Mucosa of gallbladder (tissue), 1 donor: Measurements from ENCODE around the gene PDIA4. TPM values are rescaled to one million over a fixed set of nuclear protein-coding genes. Genes with fewer than 3 reads are reported as not detected.
"Not testable (repeated sequence)": the region's sequence is repeated elsewhere in the genome, so short reads cannot be mapped to it uniquely, and the experiment has no call there.

Experiments used
- DNase-seq: peaks from one replicate; pipeline ENCODE4 v3.0.0-alpha.2; 2020; ENCODE audit warnings: low spot score
- total RNA-seq: library from RNA; stranded (reverse); gene quantifications from one replicate; pipeline ENCODE4 v1.2.1, GENCODE V29; 2021
- donor health status: DM: no; HTN: no; CAD: no.

The PDIA4 gene
- total RNA-seq, 1 donor from 2014 or later: 216 TPM

GRCh38 chr7:149031353-149031910, 3.1 kb upstream of the PDIA4 start:
- no peak for DNase-seq

DNA sequence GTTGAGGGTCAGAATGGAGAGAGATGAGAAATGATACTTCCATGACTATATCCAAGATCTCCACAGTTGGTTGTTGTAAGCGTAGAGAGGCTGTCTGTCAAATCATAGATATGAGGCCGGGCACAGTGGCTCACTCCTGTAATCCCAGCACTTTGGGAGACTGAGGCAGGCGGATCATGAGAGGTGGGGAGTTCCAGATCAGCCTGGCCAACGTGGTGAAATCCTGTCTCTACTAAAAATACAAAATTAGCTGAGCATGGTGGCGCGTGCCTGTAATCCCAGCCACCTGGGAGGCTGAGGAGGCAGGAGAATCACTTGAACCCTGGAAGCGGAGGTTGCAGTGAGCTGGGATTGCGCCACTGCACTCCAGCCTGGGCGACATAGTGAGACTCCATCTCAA, 2.1 kb upstream of the PDIA4 start:
- DNase-seq: not testable (repeated sequence)

GRCh38 chr7:149027611-149028345, 527 bp downstream of the PDIA4 start:
- no peak for DNase-seq

GRCh38 chr7:149027055-149027454, 1.2 kb downstream of the PDIA4 start:
- DNase-seq: no peak

DNA sequence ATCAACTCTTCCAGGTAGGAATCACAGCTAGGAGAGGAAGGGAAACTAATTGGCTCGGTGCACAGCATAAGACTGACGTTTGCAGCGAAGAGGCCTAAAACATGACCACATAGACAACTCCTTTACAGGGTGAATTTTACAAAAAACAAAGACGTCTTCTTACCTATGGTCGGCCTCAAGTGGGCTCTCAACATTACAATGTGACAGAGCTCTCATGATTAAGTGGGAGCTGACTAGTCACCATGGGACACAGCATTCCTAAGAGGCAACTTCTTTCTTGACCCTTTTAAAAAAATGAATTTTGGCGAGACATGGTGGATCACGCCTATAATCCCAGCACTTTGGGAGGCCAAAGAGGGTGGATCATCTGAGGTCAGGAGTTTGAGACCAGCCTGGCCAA, 4.6 kb downstream of the PDIA4 start:
- no peak for DNase-seq

- DNase-seq: no peak
Observed at GRCh38 chr7:149022756-149023360, 5.4 kb downstream of the PDIA4 start.

DNA sequence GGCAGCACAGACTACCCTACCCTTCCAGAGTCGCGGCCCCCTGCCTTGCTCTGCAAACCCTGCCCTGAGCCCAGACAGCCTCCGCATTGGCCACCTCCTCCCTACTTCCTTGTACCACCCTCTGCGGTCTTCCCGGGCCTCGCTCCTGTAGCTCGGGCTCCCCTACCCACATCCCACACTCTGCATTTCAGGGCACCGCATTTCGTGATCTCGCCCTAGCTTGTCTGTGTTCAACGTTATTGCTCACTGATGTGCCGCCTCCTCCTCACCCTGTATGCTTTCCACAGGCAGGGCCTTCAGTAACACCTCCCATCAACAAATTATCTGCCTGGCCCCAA, 6.6 kb downstream of the PDIA4 start:
- DNase-seq: no peak

DNA sequence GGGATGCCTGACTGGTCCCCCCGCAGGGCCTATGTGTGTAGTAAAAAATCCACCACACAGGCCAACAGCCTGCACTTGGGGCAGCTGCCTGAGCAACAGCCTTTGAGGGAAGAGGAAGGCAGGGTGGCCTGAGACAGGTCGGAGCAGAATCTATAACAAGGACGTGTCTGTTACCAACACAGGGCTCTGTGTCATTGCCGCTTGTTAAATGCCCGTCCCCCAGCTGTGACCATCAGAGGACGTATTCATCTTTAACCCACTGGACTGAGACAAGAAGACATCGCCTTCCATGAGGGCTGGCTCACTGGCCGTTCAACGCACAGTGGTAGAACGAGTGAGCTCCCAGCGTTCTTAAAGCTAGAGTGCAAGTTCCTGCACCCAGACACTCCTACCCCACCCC, 7.8 kb downstream of the PDIA4 start:
- DNase-seq: no peak

DNA sequence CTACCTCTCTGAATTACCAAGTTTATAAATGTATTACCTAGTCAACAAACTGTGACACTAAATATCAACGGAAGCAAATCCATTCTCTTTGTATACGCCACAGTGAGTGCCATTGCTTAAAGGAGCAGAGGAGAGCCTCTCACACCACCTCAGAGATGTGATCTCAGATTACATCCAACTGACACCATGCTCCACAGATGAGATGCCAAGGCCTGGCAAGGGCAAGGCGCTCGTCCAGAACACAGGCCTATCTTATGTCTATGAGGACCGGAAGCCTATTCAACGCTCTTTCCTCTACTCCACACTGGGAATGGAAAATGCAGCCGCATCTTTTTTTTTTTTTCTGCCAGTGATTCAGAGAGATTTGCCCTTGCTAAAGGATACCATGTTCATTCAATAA, 11.4 kb downstream of the PDIA4 start:
- no peak for DNase-seq

- DNase-seq: no peak
Observed at GRCh38 chr7:149014309-149014708, 14.0 kb downstream of the PDIA4 start.

GRCh38 chr7:149013876-149014275, 14.4 kb downstream of the PDIA4 start:
- no peak for DNase-seq

- DNase-seq: not testable (repeated sequence)
Observed at GRCh38 chr7:149012730-149013129, 15.6 kb downstream of the PDIA4 start.

GRCh38 chr7:149011491-149011890, 16.8 kb downstream of the PDIA4 start:
- no peak for DNase-seq

DNA sequence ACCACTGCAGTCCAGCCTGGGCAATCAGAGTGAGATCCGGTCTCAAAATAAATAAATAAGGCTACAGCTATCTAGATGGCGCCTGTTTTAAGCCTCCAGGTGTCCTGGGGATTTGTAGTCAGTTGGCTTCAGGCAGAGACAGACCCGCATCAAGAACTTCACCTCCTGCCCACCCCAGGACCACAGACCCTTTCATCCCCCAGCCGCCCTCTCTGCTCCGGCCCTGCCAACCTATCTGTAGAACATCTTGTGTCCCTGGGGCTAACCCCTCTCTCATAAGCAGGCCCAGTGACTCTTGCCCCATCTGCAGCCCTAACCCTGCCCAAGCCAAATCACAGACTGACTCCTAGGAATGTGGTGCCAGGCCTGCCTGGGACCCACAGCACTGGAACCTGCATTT, 17.9 kb downstream of the PDIA4 start:
- no peak for DNase-seq

GRCh38 chr7:149009527-149009926, 18.8 kb downstream of the PDIA4 start:
- DNase-seq: no peak

GRCh38 chr7:149007611-149008010, 20.7 kb downstream of the PDIA4 start:
- DNase-seq: no peak

DNA sequence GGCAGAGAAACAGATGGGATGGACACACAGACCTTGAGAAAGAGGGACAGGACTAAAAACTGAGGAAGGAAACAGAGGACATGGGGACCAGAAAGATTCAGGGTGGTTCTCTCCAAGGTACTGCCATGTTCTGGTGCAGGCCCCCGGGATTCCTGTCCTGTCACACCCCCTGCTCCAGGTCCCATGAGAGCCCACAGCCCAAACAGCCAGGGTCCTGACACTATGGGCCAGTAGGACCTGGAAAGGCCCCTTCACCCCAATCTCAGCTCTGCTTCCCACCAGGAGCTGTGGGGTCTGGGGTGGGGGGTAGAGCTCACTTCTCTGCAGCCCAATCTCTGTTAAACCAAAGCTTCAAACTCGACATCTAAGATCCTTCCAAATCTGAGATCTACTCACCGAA, 21.2 kb downstream of the PDIA4 start:
- no peak for DNase-seq

- no peak for DNase-seq
Observed at GRCh38 chr7:149006345-149006725, 22.0 kb downstream of the PDIA4 start.

DNA sequence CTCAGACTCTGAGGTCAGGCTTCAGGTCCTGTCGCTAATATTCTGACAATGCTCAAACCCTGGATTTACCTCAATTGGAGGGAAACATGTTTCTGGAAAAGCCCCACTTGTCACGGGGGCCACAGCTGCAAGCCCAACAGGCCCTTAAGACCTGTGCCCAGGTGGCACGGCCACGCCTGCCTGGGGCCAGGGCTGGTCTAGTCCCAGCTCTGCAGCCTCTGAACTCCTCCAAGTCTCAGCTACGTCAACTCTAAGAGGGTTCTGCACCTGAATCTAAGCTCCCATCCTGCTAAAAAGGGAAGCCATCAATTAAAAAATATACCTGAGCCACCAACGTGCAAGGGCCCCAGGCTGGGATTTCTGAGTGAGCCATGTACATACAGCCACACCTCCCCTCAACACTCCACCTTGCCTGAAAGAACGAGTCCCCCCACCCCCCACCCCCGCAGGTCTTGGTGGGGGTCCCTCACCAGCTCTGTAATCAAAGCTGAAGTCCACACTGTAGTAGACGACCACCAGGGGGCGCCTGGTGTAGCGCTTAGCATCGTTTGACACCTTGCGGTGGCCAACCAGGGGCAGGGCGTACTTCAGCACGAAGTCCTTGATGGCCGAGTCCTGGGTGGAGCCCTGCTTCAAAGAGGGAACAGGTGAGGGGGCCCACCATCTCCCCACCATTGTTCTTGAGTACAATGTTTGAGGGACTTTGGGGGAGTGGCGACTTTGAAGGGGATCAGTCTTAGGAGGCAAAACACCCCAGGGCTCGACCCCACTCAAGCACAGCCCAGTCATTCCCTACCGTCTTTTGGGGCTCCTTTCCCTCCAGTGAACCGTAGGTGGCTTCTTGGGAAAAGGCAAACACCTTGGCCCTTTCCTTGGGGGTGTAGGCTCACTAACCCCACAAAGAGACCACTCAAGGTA, 22.6 kb downstream of the PDIA4 start:
- peak; percentile 81 for DNase-seq

- DNase-seq: no peak
Observed at GRCh38 chr7:149004405-149005370, 23.6 kb downstream of the PDIA4 start.
